Suppressor macrophage (primary cell): ENCODE measurements around the gene KRT16.
"Not testable (repeated sequence)": the region's sequence is repeated elsewhere in the genome, so short reads cannot be mapped to it uniquely, and the experiment has no call there.

Source experiments
- DNase-seq, 4 experiments: peaks; one replicate each; pipeline ENCODE4 v3.0.0-alpha.2; 2020 to 2022

KRT16 gene

DNA sequence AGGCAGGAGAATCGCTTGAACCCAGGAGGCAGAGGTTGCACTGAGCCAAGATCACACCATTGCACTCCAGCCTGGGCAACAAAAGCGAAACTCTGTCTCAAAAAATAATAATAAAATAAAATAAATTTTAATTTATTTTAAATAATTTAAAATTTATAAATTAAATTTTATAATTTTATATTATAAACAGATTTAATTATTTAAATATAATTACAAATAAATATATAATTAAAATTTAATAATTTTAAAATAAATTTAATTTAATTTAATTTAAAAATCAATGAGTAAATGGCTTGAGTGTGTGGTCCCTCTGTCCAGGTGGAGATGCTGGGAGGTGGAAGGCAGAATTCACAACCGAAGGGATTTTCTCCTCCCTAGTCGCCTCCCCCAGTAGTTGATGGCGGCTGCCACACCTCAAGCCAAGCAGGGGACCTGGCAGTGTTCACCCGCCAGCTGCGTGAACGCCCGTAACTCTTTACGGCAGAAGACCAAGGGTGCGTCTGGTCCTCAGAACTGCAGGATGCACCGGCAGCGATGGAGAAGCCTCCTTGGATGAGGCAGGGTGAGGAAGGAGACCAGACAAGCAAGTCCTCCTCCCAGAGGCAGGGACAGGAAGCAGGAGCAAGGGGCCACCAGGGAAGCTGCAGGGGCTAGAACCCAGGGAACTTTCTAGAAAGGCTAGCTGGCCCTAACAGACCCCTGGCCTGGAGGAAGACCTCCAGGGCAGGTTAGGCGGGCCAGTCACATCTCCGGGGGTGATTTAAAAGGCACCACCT, 34.7 kb upstream of the KRT16 start:
- DNase-seq, result no peak

DNA sequence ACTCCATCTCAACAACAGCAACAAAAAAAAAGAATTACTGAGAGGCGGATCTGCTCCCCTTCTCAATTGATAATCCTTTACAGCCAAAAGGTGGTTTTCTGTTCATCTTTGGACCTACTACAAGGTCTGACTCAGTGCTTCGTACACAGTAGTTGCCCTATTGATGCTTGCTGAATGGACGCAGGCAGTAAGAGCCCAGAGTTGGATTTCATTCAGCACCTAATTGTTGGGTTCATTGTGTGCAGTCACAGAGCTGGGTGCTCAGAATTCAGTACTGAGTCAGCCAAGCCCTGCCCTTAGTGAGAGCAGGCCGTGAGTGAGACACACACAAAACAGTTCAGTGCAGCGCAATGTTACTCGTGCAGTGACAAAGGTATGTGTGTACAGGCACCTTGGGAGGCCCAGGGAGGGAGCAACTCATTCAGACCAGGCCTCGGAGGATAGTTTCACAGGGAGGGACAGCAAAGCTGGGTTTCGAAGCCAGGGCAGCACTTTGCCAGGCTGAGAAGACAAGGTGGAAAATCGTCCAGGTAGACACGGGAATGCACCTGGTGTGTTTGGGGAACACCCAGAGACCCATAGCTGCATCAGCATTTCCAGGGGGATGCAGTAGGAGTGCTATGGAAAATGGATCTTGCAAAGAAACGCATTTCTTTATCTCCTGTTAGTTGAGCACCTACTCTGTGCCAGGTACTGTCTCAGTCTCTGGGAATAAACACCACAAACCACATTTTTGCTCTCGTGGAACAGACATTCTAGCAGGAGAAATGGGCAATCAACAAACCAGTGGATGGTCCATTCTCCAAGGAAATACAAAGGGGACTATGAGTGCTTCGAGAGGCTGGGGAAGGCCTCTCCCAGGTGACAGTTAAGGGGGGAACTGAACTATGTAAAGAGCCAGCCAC, 29.9 kb upstream of the KRT16 start:
- DNase-seq, result no peak

DNA sequence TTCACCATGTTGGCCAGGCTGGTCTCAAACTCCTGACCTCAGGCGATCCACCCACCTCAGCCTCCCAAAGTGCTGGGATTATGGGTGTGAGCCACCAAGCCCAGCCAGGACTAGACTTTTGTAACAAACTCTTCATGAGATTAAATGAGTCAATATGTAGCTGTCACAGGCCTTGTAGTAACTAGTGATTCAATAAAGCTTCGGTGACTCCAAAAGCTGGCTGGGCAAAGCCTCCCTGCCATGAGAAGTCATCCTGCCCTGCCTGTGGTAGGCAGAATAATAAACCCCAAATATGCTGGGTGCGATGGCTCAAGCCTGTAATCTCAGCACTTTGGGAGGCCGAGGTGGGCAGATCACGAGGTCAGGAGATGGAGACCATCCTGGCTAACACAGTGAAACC, 28.0 kb upstream of the KRT16 start:
- DNase-seq, result not testable (repeated sequence)

DNA sequence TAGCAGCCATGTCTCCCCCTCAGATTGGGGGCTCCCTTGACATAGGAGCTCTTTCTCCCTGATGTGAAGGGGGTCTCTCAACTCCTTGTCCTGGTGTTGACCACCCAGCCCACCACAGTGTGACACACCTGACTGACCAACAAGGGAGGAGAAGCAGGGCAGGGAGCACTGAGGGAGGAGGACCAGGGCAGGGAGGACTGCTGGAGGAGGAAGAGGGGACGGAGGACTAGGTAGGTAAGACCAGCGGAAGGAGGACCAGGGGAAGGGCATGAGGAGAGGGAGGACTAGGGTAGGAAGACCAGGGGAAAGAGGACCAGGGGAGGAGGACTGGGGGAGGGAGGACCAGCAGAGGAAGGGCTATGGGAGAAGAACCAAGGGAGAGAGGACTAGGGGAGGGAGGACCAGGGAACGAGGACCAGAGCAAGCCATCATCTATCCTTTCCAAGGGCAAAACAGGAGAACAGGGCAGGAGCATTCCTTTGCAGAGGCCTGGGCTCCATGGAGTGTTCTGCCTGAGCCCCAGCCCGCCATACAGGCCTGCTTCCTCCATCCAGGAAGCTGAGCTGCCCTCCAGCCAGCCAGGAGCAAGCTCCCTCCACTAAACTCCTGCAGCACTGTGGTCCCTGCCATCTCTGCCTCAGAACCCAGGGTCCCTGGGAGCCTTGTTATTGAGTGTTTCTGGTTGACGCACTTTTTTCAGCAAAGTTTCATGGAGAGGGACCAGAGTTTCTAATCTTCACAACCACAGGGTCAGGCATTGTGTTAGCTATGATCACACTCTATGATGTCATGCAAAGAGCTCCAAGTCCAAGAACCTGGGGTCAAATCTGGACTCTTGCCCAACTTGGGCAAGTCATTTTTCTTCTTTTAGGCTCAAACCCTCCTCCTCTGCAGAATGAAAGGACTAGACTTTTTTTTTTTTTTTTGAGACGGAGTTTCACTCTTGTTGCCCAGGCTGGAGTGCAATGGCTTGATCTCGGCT, 27.2 kb upstream of the KRT16 start:
- DNase-seq, result peak in 2 of 4 experiments; percentile 17 to 27

DNA sequence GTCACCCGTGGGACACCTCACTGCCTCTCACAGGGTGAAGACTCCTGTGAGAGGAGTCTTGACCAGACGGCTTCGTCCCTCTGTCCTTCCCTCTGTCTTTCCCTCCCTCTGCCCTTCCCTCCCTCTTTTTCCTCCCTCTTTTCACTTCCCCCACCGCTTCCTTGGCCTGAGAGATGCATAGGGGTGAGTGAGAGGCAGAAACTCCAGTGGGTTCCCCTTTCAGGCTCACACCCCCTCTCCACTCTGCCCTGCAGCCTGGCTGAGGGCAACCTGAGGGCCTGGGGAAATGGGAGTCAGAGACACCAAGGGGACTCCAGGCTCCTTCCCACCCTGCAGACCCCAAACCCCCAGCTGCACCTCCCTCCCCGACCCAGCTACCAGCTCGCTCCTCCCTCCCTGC, 26.4 kb upstream of the KRT16 start:
- peak; percentile 36 to 66 (median 56) for DNase-seq

DNA sequence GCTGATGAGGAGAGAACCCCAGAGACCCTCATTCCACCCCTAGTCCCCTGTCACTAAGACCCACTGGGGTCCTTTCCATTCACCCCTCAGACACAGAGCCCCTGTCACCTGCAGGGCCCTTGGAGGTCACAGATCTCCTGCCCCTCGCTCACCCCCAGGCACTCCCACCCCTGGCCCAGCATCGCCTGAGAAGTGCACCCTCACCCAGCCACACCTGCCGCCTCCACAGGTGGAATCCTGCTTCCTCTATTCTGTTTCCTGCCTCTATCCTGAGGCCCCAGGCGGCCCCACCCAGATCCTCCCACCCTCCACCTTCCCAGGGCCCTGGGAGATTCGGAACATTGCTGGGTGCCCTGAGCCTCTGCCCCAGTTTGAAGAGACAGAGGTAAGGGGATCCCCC, 25.6 kb upstream of the KRT16 start:
- DNase-seq, result no peak

DNA sequence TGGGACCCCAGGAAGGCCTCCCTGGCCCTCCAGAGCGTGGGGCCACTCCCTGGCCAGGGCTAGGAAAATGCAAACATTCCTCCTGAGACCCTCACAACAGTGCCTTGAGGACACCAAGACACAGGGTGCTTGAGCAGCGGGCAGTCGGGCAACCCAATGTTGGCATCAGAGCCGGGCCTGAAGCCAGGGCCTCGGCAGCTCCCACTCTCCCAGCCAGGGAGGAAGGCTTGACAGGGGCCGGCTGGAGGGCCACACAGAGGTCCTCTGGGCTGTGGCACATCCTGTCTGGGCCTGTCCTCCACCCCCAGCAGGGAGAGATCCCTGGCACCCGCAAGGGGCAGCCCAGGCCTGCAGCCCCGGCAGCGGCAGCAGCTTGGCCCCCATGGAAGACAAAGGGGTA, 24.1 kb upstream of the KRT16 start:
- DNase-seq, result no peak

DNA sequence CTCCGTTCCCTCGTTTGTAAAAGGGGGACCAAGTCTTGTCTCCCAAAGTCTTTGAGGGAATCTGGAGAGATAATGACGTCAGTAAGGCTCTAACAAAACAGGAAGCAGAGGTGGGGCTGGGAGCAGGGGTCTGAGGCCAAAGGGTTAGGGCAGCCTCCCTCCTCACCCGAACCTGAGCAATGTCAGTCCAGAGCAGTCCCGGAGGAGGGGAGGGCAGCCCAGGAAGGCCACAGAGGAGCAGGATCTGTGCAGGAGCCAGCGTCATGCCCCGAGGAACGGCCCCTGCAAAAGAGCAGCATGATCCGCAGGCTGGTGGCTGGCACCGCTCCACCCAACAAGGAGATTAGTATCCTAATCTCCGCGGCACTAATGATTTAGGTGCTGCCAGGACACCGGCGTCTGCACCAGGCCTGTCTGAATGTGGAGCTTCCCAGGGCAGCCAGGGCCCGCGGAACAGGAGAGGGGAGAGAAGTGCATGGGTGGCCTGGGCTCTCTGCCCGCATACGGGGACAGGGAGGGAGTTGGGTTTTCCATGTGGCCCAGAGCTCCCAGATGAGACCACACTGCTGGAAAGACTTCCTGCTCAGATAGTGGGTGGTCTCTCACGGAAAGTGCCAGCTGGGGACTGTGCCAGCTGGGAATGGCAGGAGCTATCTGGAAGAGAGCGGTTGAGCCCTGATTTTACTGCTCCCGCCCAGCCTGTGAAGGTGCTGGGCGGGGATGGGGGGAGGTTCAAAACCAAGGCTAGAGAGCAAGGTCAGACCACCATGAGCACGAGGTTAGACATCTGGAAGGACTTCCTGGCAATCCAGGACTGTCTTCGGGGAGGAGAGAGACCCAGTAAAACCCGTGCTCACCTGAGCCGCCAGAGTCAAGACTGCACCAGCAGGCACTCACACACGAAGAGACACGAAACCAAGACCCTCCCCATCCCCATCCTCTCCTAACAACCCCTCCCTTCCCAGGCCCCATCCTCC, 22.8 kb upstream of the KRT16 start:
- no peak for DNase-seq

DNA sequence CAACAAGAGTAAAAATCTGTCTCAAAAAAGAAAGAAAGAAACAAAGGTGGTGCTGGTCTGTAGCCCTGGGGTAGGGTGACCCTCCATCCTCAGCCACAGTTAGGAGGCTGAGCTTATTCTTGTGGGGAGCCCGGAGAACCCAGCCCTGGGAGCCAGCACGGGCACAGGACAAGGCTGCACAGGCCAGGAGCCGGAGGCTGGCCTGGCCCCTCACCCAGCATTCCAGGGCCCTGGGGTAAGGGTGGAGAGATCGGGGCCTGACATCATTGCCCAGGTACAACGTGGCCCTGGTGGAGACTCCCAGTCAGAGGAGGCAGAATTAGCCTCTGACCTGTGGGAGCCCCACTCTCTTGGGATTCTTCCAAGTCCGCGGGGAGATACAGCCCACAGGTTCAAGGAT, 22.1 kb upstream of the KRT16 start:
- DNase-seq, result no peak

DNA sequence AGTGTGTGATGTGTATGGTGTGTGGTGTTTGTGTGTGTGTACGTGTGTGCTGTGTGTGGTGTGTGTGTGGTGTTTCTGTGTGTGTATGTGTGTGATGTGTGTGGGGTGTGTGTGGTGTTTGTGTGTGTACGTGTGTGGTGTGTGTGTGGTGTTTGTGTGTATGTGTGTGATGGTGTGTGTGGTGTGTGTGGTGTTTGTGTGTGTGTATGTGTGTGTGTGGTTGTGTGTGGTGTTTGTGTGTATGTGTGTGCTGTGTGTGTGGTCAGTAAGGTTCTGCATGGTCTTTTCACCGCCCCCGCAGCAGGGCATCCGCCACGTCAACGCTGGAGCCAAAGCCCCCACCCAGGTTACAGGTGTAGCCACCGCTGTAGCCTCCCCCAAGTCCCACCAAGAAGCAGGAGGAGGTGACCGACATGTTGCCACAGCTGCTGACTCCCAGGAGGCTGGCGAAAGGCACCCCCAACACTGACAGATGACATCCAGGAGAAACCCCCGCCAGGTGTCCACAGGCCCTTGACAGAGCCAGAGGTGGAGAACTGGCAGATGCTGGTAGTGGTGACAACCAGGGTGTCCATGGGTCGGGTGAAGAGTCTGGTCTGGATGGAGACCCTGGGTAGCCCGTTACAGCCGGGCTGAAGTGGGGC, 21.1 kb upstream of the KRT16 start:
- DNase-seq, result no peak

DNA sequence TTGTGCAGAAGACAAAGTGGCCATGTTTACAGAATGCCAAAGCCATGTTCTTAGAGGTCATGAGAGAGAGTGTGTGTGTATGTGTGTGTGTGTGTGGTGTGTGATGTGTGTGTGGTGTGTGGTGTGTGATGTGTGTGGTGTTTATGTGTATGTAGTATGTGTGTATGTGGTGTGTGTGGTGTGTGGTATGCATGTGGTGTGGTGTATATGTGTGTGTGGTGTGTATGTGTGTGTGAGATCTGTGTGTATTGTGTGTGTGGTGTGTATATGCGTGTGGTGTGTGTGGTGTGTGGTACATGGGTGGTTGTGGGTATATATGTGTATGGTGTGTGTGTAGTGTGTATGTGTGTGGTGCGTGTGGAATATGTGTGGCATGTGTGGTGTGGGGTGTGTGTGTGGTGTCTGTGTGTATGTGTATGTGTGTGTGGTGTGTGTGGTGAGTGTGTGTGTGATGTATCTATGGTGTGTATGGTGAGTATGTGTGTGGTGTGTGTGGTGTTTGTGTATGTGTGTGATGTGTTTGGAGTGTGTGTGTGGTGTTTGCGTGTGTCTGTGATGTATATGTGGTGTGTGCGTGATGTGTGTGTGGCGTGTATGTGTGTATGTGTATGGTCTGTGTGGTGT, 20.0 kb upstream of the KRT16 start:
- no peak for DNase-seq

DNA sequence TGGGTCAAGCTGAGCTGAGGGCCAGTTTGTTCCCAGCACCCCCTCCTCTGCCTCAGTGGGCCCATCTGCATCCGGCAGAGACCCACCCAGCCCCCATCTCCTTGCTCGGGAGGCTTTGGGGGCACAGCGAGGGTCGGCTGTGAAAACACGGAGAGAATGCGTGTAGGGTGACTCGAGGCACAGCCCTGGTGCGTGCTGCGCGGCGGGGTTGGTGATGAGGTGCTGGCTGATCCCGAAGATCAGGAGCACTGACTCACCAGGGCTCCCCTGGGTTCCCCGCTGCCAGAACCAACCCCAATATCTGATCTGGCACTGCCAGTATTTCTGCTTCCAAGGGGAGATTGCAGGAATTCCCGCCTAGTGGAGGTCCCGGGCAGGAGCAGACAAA, 19.3 kb upstream of the KRT16 start:
- no peak for DNase-seq

DNA sequence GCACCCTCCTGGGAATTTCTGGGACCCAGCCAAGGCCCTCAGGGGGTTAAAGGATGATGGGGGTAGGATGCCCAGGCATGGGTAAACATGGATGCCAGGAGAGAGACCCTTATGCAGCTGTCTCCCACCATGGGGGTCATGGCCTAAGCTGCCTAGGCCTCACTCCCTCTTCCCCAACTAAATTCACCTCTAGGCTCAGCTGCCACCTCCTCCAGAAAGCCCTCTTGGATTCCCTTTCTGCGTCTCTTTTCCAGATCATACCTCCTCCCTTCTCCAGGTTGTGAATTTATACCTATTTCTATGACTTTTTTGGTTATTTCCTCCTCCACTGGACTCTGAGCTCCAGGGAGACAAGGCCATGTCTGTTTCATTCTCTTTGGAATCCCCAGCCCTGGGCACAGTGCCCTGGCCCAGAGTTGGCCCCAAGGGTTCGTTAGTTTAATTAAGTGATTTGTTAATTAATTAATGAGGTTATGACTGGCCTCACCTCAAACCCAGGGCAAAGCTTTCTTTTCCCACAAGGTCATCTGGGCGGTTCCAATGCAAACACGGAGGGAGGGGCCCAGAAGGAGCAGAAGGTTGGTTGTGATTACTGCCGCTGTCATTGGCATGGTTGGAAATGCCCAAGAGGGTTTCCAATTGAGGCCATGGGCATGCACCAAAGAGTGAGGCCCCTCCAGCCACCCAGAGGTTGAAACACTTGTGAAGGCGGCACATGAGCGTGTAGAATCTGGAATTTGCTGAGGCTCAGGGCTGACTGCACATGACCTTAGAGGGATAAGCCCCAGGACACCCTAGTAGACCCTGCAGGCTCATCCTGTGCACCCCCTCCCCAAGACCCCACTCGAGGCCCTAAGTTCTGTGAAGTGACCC, 18.7 kb upstream of the KRT16 start:
- DNase-seq, result no peak

DNA sequence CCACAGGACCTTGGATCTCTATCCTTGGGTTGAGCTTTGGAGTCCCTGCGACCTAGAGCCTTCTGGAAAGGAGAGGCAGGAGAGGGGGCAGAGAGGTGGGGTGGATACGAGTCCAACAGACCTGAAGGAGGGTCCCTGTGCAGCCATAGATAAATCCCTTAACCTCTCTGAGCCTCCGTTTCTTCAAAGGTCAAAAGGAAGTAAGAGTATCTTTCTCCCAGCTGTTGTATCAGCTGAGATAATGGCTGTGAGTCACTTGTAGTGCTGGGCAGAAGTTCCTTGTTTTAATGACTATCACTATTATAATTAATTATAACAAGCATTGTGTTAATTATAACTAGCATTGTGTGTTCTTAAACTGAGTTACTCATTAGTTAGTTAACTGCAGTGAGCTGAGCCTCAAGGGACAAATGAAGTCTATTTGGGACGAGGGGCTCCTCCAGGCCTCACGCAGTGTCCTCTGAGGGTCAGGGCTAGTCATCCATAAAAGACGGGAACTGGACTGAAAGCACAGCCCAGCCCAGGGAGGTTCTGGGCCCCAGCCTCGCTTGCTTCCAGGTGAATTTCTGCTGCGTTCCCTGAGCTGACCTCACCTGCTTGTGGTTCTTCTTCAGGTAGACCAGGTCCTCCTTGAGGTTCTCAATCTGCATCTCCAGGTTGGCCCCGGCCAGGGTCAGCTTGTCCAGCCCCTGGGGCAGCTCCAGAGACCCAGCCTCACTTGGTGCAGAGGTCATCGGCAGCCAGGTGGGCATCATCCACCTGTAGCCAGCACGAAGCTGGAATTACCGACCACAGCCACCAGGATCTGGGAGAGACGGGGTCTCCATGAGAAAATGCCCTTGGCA, 17.5 kb upstream of the KRT16 start:
- DNase-seq, result peak; percentile 9 to 54 (median 40)

DNA sequence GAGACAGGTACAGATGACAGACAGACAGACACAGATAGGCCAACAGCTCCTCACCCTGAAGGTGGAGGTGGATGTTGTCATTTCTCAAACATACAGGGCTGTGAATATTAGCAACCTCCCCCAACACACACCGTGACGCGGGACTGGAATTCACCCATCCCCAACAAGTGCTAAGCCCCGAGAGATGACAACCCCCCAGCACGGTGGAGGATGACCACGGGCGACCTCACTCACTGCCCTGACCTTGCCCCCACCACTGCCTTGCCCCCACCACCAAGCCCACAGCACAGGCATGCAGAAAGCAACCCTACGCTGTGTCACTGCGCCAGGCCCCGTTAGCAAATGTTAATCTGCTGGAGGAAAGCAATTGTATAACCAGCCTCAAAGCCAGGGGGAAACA, 16.7 kb upstream of the KRT16 start:
- no peak for DNase-seq

DNA sequence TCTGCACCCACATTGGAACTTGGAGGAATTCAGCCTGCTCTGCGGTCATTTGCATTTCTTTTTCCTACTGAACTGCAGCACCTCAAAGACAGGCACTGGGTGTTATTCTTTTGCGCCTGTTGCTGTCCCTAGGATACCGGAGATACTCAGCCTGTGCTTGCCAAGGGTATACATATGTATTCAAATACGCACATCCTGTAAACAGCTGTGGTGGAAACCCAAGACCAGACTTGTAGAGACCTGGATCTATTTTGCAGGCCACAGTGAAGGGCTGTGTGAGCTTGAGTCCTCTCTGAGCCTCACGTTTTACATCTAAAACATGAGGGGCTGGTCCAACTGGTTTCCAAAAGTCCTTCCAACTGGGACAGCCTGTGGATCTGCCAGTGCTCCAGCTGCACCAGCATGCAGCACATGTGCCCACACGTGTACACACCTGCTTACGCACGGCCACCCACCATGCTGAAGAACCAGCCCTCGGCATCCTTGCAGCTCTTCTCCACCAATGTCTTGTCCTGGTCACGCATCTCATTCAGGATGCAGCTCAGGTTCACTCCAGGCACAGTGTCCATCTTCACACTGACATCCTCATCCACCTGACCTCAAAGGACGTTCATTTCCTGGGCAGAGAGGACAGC, 16.2 kb upstream of the KRT16 start:
- DNase-seq, result not testable (repeated sequence)

DNA sequence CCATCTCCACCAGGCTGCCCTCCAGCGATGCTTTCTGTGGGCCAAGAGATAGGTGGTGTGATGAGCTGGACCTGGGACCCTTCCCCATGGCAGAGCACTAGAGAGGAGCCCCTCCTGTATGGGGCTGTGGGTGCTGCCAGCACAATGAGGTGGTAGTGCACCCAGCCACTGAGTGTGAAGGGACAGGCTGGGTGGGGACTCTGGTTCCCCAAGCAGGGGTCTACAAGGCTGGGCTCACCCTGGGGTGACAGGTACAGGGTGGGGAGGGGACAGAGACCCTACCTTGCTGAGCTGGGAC, 15.5 kb upstream of the KRT16 start:
- DNase-seq, result not testable (repeated sequence)
